H9 (cell line): Measurements from ENCODE around the gene FREM2. TPM values are rescaled to one million over a fixed set of nuclear protein-coding genes. Genes with fewer than 3 reads are reported as not detected.

ENCODE experiments used
- DNase-seq: peaks from one replicate; pipeline ENCODE4 v3.0.0-alpha.2; 2017
- H2AFZ ChIP-seq: one replicate; pipeline ENCODE4 v1.6.1; 2013; ENCODE audit warnings: mild to moderate bottlenecking, low read length, control low read depth, moderate library complexity
- H2AK5ac ChIP-seq: 2 replicates; pipeline ENCODE4 v1.6.1; 2013; ENCODE audit warnings: low read length, control low read depth, mixed read lengths; ENCODE audit not compliant: insufficient read length
- H2BK120ac ChIP-seq: one replicate; pipeline ENCODE4 v1.6.1; 2013; ENCODE audit warnings: low read depth, mild to moderate bottlenecking, low read length, control low read depth, inconsistent platforms; ENCODE audit not compliant: poor library complexity, severe bottlenecking
- H2BK12ac ChIP-seq: 2 replicates; pipeline ENCODE4 v1.6.1; 2013; ENCODE audit warnings: low read length, control low read depth, mixed read lengths, low read depth; ENCODE audit not compliant: insufficient read length
- H2BK15ac ChIP-seq: 2 replicates; pipeline ENCODE4 v1.6.1; 2013; ENCODE audit warnings: low read depth, low read length, control low read depth
- H2BK20ac ChIP-seq: one replicate; pipeline ENCODE4 v1.6.1; 2013; ENCODE audit warnings: low read depth, mild to moderate bottlenecking, low read length, control low read depth, inconsistent platforms; ENCODE audit not compliant: poor library complexity, severe bottlenecking
- H2BK5ac ChIP-seq: 2 replicates; pipeline ENCODE4 v1.6.1; 2013; ENCODE audit warnings: low read length, control low read depth, mixed read lengths; ENCODE audit not compliant: insufficient read length
- H3K14ac ChIP-seq: 2 replicates; pipeline ENCODE4 v1.6.1; 2013; ENCODE audit warnings: low read length, control low read depth; ENCODE audit not compliant: insufficient read depth
- H3K18ac ChIP-seq: 2 replicates; pipeline ENCODE4 v1.6.1; 2013; ENCODE audit warnings: low read depth, mild to moderate bottlenecking, mixed read lengths, low read length, control low read depth; ENCODE audit not compliant: insufficient read length
- H3K23ac ChIP-seq: 2 replicates; pipeline ENCODE4 v1.6.1; 2013; ENCODE audit warnings: low read length, control low read depth, mixed read lengths, low read depth; ENCODE audit not compliant: insufficient read length
- H3K23me2 ChIP-seq: 2 replicates; pipeline ENCODE4 v1.6.1; 2013; ENCODE audit warnings: low read depth, mild to moderate bottlenecking, mixed read lengths, low read length, control low read depth; ENCODE audit not compliant: insufficient read length, poor library complexity, severe bottlenecking
- H3K27ac ChIP-seq: 2 replicates; pipeline ENCODE4 v1.5.1; 2013; ENCODE audit warnings: low read length, control low read depth, mixed read lengths, low read depth; ENCODE audit not compliant: insufficient read length
- H3K27me3 ChIP-seq: 2 replicates; pipeline ENCODE4 v1.6.1; 2013; ENCODE audit warnings: low read length, control low read depth, inconsistent platforms; ENCODE audit not compliant: insufficient read depth
- H3K4ac ChIP-seq: 2 replicates; pipeline ENCODE4 v1.6.1; 2013; ENCODE audit warnings: low read depth, mild to moderate bottlenecking, control low read depth, inconsistent platforms, low read length, moderate library complexity
- H3K4me1 ChIP-seq: 2 replicates; pipeline ENCODE4 v1.6.1; 2013; ENCODE audit warnings: low read length, control low read depth, inconsistent platforms; ENCODE audit not compliant: insufficient read depth
- H3K4me2 ChIP-seq: 2 replicates; pipeline ENCODE4 v1.6.1; 2013; ENCODE audit warnings: low read length, control low read depth, mixed read lengths; ENCODE audit not compliant: insufficient read length, insufficient read depth
- H3K56ac ChIP-seq: 2 replicates; pipeline ENCODE4 v1.6.1; 2013; ENCODE audit warnings: low read depth, mild to moderate bottlenecking, mixed read lengths, low read length, control low read depth; ENCODE audit not compliant: insufficient read length
- H3K79me1 ChIP-seq: 2 replicates; pipeline ENCODE4 v1.6.1; 2013; ENCODE audit warnings: low read depth, mild to moderate bottlenecking, moderate library complexity, low read length, control low read depth, inconsistent platforms; ENCODE audit not compliant: insufficient read depth, poor library complexity, severe bottlenecking
- H3K79me2 ChIP-seq: 2 replicates; pipeline ENCODE4 v1.6.1; 2013; ENCODE audit warnings: low read length, control low read depth, inconsistent platforms; ENCODE audit not compliant: insufficient read depth
- H3K9ac ChIP-seq: 2 replicates; pipeline ENCODE4 v1.6.1; 2013; ENCODE audit warnings: low read length, control low read depth, mixed read lengths; ENCODE audit not compliant: insufficient read length; ENCODE audit errors: extremely low read depth
- H3K9me3 ChIP-seq: one replicate; pipeline ENCODE4 v1.6.1; 2013; ENCODE audit warnings: low read depth, low read length, inconsistent platforms; ENCODE audit not compliant: control insufficient read depth
- H3T11ph ChIP-seq: one replicate; pipeline ENCODE4 v1.6.1; 2013; ENCODE audit warnings: mild to moderate bottlenecking, low read length, control low read depth, inconsistent platforms
- H4K20me1 ChIP-seq: one replicate; pipeline ENCODE4 v1.6.1; 2013; ENCODE audit not compliant: control insufficient read depth, insufficient read length, insufficient read depth
- H4K5ac ChIP-seq: 2 replicates; pipeline ENCODE4 v1.6.1; 2013; ENCODE audit warnings: low read depth, mild to moderate bottlenecking, mixed read lengths, low read length, control low read depth; ENCODE audit not compliant: insufficient read length
- H4K8ac ChIP-seq: replicated peaks from 2 replicates; pipeline ENCODE4 v1.6.1; 2013; ENCODE audit warnings: low read length, control low read depth, mixed read lengths, low read depth; ENCODE audit not compliant: insufficient read length
- H4K91ac ChIP-seq: 2 replicates; pipeline ENCODE4 v1.6.1; 2013; ENCODE audit warnings: low read depth, mild to moderate bottlenecking, moderate library complexity, mixed read lengths, low read length, control low read depth; ENCODE audit not compliant: insufficient read length
- H3K27ac Mint-ChIP-seq, 3 experiments: 2 replicates in 2 of 3; 3 replicates in 1 of 3; pipeline ENCODE4 v1.8.0; 2020 to 2021; ENCODE audit warnings: mixed read lengths in 3 of 3, mild to moderate bottlenecking in 1 of 3, moderate library complexity in 1 of 3
- H3K27me3 Mint-ChIP-seq: 2 replicates; pipeline ENCODE4 v1.8.0; 2021; ENCODE audit warnings: low read depth, mild to moderate bottlenecking, moderate library complexity, mixed read lengths
- H3K36me3 Mint-ChIP-seq, 3 experiments: 2 replicates in 2 of 3; 3 replicates in 1 of 3; pipeline ENCODE4 v1.8.0; 2020 to 2021; ENCODE audit warnings: low read depth in 3 of 3, mixed read lengths in 3 of 3; ENCODE audit not compliant: insufficient read depth in 1 of 3
- H3K4me1 Mint-ChIP-seq, 2 experiments: 2 replicates each; pipeline ENCODE4 v1.8.0; 2020; ENCODE audit warnings: mixed read lengths in 2 of 2
- H3K4me3 Mint-ChIP-seq, 2 experiments: 2 replicates in 1 of 2; 3 replicates in 1 of 2; pipeline ENCODE4 v1.8.0; 2020 to 2021; ENCODE audit warnings: mild to moderate bottlenecking in 2 of 2, mixed read lengths in 2 of 2, moderate library complexity in 1 of 2
- H3K9me3 Mint-ChIP-seq, 2 experiments: 2 replicates in 1 of 2; 3 replicates in 1 of 2; pipeline ENCODE4 v1.8.0; 2020; ENCODE audit warnings: mild to moderate bottlenecking in 2 of 2, mixed read lengths in 2 of 2, moderate library complexity in 1 of 2
- total RNA-seq: library from RNA; stranded (reverse); gene quantifications from 2 replicates; pipeline ENCODE4 v1.2.1, GENCODE V29; 2021
- TF ChIP-seq, protein P1 (sequence below): fragments of 200-600 bp; sonication (generic); conservative IDR thresholded peaks from 3 replicates; pipeline ENCODE4 v1.8.0; 2021; ENCODE audit warnings: antibody characterized with exemption, mild to moderate bottlenecking

The FREM2 gene
- total RNA-seq, 1 experiment from 2014 or later: 16.0 TPM

DNA sequence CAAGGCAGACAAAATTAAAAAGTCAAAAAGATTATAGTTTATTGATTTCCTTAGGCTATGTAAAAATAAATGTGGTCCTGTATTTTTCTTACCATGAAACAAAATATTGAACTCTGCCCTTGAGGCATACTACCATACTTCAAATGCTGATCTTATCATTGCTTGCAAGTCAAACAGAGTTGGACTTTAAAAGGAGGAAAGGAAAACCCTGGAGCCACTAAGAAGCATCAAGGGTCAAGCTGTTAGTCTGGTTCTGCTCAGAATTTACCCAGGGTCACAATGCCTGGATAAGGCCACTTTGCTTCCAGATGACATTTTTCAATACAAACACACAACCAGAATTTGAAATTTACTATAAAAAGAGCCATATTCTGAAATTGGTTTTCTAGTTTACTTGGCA is 2.2 kb upstream of the FREM2 start:
- no peak overlapping the region for H3K9ac ChIP-seq
- peaks cover 18% of the 10 kb centered on the region for H3K23me2 ChIP-seq
- H3K23ac ChIP-seq: no peak overlapping the region
- Mint-ChIP-seq H3K27me3 (peaks cover 20% of the 10 kb centered on the region), H3K4me1 (peaks cover 20 to 23% of the 10 kb centered on the region in 2 experiments), H3K4me3 (no peak overlapping the region), H3K27ac (no peak overlapping the region), H3K36me3 (peaks cover 13 to 15% (median 15%) of the 10 kb centered on the region in 3 experiments), H3K9me3 (peaks cover 7 to 9% of the 10 kb centered on the region in 2 experiments; a peak in 4 of 5 replicates)
- H2AK5ac ChIP-seq: no peak overlapping the region
- no peak overlapping the region for H2BK20ac ChIP-seq
- H2AFZ ChIP-seq: no peak overlapping the region
- DNase-seq: no peak
- no peak overlapping the region for H3T11ph ChIP-seq
- TF ChIP-seq, protein P1, sequence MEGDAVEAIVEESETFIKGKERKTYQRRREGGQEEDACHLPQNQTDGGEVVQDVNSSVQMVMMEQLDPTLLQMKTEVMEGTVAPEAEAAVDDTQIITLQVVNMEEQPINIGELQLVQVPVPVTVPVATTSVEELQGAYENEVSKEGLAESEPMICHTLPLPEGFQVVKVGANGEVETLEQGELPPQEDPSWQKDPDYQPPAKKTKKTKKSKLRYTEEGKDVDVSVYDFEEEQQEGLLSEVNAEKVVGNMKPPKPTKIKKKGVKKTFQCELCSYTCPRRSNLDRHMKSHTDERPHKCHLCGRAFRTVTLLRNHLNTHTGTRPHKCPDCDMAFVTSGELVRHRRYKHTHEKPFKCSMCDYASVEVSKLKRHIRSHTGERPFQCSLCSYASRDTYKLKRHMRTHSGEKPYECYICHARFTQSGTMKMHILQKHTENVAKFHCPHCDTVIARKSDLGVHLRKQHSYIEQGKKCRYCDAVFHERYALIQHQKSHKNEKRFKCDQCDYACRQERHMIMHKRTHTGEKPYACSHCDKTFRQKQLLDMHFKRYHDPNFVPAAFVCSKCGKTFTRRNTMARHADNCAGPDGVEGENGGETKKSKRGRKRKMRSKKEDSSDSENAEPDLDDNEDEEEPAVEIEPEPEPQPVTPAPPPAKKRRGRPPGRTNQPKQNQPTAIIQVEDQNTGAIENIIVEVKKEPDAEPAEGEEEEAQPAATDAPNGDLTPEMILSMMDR: no peak
- H3K4ac ChIP-seq: no peak overlapping the region
- no peak overlapping the region for H2BK15ac ChIP-seq
- no peak overlapping the region for H2BK12ac ChIP-seq
- no peaks in the 10 kb centered on the region for H3K79me2 ChIP-seq
- no peak overlapping the region for H3K18ac ChIP-seq
- H4K91ac ChIP-seq: no peak overlapping the region
- H4K20me1 ChIP-seq: no peaks in the 10 kb centered on the region
- no peaks in the 10 kb centered on the region for H3K79me1 ChIP-seq
- H3K14ac ChIP-seq: no peak overlapping the region
- H3K56ac ChIP-seq: no peak overlapping the region
- H3K4me1 ChIP-seq: 0 out of 2 replicates have a peak, but pooled peaks cover 4% of the 10 kb centered on the region
- H3K9me3 ChIP-seq: no peaks in the 10 kb centered on the region
- peaks cover 3% of the 10 kb centered on the region; the same call in 1 of the 2 replicates for H3K27me3 ChIP-seq
- no peak overlapping the region for H3K27ac ChIP-seq
- H2BK120ac ChIP-seq: no peak overlapping the region
- H4K8ac ChIP-seq: no peak overlapping the region
- H2BK5ac ChIP-seq: no peak overlapping the region
- no peak overlapping the region for H3K4me2 ChIP-seq
- no peak overlapping the region for H4K5ac ChIP-seq
